Sigmoid colon (tissue), 4 donors: ENCODE data around the gene SPINK2.

Source experiments
- EP300 ChIP-seq, 4 donors: sonication (generic); formaldehyde crosslinking; IDR thresholded peaks; one replicate each; pipeline ENCODE4 v1.6.1; 2017; ENCODE audit warnings: antibody characterized with exemption in 4 of 4
- POLR2A ChIP-seq, 2 donors: fragments of 450-650 bp; IDR thresholded peaks; one replicate each; pipeline ENCODE4 v1.6.1; 2016; ENCODE audit warnings: antibody characterized with exemption in 2 of 2, mild to moderate bottlenecking in 2 of 2, moderate library complexity in 2 of 2
- POLR2AphosphoS5 ChIP-seq, 4 donors: sonication (generic); formaldehyde crosslinking; IDR thresholded peaks; one replicate each; pipeline ENCODE4 v1.6.1; 2017; ENCODE audit warnings: antibody characterized with exemption in 4 of 4
- TF ChIP-seq, protein P1 (sequence below), 4 experiments: fragments of 450-650 bp in 3 of 4; fragments of 200-600 bp in 1 of 4; IDR thresholded peaks; one replicate each; pipeline ENCODE4 v1.5.1; 2016 to 2019; ENCODE audit warnings: antibody characterized with exemption in 4 of 4, mild to moderate bottlenecking in 3 of 4, moderate library complexity in 2 of 4

DNA sequence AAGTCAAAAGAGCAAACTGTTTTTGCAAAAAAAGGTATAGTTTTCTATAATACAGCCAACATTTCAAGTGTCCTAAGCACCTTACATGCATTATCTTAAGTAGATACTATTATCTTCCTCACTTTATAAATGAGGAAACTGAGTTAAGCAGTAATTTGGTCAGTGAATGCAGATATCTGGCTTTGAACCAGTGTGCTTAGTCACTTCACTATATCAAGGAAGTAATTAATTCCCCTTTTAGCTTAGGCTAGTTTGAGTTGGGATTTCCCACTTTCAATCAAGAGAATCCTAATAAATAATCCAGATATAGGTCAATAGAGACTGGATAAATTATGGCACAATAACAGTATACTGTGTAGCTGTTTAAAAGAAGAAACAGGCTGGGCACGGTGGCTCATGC is 14.8 kb downstream of the SPINK2 start:
- TF ChIP-seq POLR2A (IDR thresholded peaks at IDR 0.05): no peak
- TF ChIP-seq, protein P1, sequence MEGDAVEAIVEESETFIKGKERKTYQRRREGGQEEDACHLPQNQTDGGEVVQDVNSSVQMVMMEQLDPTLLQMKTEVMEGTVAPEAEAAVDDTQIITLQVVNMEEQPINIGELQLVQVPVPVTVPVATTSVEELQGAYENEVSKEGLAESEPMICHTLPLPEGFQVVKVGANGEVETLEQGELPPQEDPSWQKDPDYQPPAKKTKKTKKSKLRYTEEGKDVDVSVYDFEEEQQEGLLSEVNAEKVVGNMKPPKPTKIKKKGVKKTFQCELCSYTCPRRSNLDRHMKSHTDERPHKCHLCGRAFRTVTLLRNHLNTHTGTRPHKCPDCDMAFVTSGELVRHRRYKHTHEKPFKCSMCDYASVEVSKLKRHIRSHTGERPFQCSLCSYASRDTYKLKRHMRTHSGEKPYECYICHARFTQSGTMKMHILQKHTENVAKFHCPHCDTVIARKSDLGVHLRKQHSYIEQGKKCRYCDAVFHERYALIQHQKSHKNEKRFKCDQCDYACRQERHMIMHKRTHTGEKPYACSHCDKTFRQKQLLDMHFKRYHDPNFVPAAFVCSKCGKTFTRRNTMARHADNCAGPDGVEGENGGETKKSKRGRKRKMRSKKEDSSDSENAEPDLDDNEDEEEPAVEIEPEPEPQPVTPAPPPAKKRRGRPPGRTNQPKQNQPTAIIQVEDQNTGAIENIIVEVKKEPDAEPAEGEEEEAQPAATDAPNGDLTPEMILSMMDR (IDR thresholded peaks at IDR 0.05): no peak
- TF ChIP-seq EP300 (IDR thresholded peaks at IDR 0.05): no peak
- no peak for TF ChIP-seq POLR2AphosphoS5 (IDR thresholded peaks at IDR 0.05)
